Renal cortical epithelial cell (primary cell): ENCODE results near the gene GLIS1. TPM values are rescaled to one million over a fixed set of nuclear protein-coding genes. Genes with fewer than 3 reads are reported as not detected.

Experiments used
- DNase-seq: peaks from one replicate; pipeline ENCODE4 v3.0.0-alpha.2; 2011; ENCODE audit warnings: low read depth
- total RNA-seq: library from RNA; depleted of rRNA; stranded (reverse); fragments of >200 nt; gene quantifications from 2 replicates; pipeline ENCODE4 v1.2.3, GENCODE V29; 2014

The GLIS1 gene
- total RNA-seq, 1 donor from 2014 or later, result 0.60 TPM

DNA sequence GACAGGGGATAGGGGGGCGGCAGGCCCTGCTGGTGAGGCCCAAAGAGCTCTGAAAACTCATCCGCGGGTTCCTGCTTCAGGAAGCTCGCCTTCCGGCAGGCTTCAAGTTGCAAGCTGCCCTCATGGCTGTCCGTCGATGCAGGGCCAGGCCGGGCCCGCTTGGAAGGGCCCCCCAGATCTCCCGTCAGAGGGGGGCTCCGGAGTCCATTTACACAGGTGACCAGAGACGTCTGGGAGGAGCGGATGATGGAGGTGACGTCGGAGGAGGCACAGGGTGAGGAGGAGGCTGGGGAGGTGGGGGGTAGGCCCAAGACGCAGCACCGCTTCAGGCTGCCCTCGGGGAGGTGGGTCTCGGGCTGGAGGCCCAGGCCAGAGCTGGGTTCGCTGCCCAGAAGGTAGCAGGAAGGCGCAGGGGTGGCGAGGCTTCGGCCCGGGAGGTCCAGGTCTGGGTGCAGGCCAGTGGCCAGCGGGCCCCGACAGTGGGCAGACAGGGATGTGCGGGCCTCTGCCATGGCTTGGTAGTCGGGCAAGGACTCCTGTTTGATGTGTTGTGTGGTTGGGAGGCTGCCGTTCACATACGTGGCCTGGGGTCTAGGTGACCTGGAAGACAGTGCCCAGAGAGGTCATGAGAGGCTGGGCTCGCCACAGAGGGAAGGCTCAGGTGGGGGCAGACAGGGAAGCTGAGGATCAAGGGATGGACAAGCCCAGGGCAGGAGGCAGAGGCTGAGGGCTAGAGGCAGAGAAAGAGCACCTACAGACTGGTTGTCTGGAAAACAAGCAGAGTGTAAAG, 144.4 kb downstream of the GLIS1 start:
- no peak for DNase-seq

DNA sequence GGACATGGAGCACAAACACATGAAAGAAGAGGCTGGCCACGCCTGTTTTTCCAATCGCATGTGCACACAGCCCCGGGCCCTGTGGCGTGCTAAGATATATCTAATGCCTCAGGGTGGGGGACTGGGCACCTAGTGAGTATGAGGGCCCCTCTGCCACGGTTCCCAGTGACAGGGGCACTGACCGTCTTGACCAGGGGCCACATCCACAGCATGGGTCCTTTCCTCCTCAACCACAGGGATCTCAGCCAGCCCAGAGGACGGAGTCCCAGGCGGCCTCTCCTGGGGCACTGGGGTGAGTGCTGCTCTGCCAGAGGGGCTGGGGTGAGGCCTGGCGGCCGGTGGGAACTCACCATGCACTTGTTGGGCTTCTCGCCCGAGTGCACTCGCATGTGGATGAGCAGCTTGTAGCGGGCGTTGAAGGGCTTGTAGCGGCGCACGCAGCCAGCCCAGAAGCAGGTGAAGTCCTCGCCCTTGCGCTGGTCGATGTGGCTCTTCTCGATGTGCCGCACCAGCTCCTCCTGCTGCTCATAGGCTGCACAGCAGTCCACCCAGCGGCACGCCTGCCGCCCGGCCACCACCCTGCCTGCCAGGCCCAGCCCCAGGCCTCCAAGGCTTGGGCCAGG, 145.1 kb downstream of the GLIS1 start:
- no peak for DNase-seq

- no peak for DNase-seq
Measured at GRCh38 chr1:53592985-53593757, 145.8 kb downstream of the GLIS1 start.

GRCh38 chr1:53592521-53592982, 146.4 kb downstream of the GLIS1 start:
- DNase-seq, result peak; percentile 42

DNA sequence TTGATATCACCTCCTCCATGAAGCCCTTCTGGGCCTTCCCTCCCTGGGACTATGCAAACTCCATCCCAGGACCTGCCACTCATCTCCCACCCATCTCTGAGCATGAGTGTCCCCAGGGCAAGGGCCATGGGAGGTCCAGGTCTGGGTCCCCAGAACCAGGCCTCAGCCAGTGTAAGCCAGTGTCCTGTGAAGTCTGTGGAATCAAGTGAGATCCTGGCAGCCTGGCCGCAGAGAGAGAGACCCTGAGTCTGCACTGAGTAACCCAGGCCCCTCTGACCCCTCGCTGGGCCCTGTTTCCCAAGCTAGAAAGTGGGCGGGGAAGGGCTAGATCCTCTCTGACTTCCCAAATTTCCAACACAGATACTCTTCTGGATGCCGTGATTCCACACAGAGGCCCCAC, 147.0 kb downstream of the GLIS1 start:
- no peak for DNase-seq

- no peak for DNase-seq
Measured at GRCh38 chr1:53590531-53591515, 148.1 kb downstream of the GLIS1 start.

DNA sequence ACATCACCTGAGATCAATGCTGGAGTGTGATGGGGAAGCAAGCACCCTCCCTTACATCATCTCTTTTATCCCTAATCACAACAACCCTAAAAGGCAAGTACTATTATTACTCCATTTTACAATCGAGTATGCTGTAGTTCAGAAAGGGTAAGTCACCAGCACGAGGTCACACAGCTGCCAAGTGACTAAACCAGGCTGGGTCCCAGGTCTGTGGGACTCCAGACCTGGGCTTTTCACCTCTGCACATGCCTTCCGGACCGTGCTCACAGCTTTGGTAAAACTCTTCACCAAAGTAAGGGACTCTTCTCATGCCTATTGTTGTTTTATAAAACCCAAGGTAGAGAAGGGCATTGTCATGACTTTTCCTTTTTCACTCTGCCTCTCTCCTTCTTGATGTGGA, 148.9 kb downstream of the GLIS1 start:
- no peak for DNase-seq

DNA sequence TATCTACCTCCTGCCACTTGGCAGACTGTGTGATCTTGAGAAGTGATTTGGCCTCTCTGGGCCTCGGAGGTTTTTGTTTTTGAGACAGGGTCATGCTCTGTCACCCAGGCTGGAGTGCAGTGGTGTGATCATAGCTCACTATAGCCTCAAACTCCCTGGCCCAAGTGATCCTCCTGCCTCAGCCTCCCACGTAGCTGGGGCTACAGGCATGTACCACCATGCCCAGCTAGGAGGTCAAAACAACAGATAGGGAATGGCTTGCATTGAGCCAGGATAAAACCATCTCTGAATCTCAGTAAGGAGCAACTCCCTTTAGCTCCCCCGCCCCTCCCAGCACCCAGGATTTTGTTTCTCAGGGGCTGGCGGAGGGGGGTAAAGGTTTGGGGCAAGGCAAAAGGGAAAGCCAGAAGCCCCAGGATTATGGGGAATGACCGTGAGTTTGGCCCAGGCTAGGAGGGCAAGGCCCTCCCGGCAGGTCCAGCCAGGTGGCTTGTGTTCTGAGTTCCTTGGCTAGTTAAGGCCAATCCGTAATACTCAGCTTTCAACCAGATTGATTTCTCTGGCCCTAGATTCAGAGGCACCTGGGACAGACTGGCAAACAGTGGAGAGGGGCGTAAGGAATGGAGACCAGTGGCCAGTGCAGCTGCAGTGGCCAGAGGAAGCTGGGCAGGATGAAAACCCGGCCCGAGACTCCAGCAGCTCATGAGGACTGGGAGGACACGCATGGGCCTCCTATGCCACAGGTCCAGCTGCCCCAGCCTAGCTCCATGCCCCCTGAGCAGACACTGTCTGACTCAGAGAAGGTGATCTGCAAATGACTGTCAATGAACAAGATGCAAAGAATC, 149.7 kb downstream of the GLIS1 start:
- no peak for DNase-seq

DNA sequence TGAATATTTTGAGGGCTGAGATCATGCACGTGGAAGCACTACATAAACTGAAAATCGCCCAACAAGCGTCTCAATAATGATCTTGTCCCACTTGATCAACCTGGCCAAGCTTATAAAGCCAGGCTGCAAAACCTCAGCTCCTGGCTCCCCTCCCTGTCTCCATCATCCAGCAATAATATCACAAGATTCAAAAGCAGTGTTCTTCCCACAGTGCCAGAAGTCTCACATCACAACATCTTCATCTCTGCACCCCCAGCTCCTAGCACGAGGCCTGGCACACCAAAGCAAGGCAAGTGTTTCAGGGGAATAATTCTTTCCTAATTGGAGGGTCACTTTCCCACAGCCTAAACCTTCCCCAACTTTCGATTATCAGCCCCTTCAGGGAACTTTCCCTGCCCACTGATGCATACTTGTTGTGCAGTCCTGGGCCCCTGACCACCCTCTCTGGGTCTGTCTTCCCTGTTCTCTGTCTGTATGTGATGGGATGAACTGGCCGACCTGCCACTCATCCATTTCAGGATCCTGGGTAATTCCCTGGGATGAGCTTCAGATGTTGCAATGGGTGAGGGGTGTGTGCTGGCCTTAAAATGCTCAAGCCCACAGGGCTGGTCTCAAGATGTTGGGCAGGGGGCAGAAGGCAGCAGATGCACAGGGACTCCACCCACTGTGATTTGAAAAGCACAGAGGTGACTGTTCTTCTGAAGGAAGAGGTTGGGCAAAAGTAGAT, 150.7 kb downstream of the GLIS1 start:
- no peak for DNase-seq

- DNase-seq, result no peak
Measured at GRCh38 chr1:53587252-53587988, 151.5 kb downstream of the GLIS1 start.

- DNase-seq, result no peak
Measured at GRCh38 chr1:53586765-53587164, 152.2 kb downstream of the GLIS1 start.

- no peak for DNase-seq
Measured at GRCh38 chr1:53585565-53585964, 153.4 kb downstream of the GLIS1 start.

GRCh38 chr1:53585129-53585528, 153.8 kb downstream of the GLIS1 start:
- DNase-seq, result no peak

- no peak for DNase-seq
Measured at GRCh38 chr1:53584777-53585107, 154.2 kb downstream of the GLIS1 start.

- no peak for DNase-seq
Measured at GRCh38 chr1:53583868-53584776, 154.8 kb downstream of the GLIS1 start.

- no peak for DNase-seq
Measured at GRCh38 chr1:53583021-53583867, 155.7 kb downstream of the GLIS1 start.
